ENCODE data around the gene PORCN.

- TF ChIP-seq CTCF (IDR thresholded peaks at IDR 0.05; ENCODE audit: insufficient read depth, low read depth, low read length) = no peak
- no peak for TF ChIP-seq EZH2 (IDR thresholded peaks at IDR 0.05; ENCODE audit: insufficient read depth, low read length)
Measured at GRCh38 chrX:48459483-48459882, 49.3 kb upstream of the PORCN start.
